ENCODE measurements around the gene POLR2E. TPM values are rescaled to one million over a fixed set of nuclear protein-coding genes. Genes with fewer than 3 reads are reported as not detected.

Gene POLR2E
- total RNA-seq, 1 donor from 2014 or later = 155 TPM

GRCh38 chr19:1109697-1110671 is 14.8 kb upstream of the POLR2E start:
- no peak for DNase-seq
- Histone ChIP-seq H3K27ac (no peak overlapping the region), H3K4me1 (peaks cover 24% of the 10 kb centered on the region), H3K27me3 (no peaks in the 10 kb centered on the region), H3K4me3 (no peak overlapping the region), H3K9me3 (no peaks in the 10 kb centered on the region), H3K36me3 (peaks cover 83% of the 10 kb centered on the region)
- intact Hi-C loops (cut with DNase I) = loop anchor here (5.0 kb wide), 1 partner anchor 82 kb away; no protein-coding TSS in a partner anchor
- ATAC-seq = no peak
- TF ChIP-seq CTCF (IDR thresholded peaks at IDR 0.05) = no peak

GRCh38 chr19:1109032-1109551 is 13.9 kb upstream of the POLR2E start:
- peaks cover 24% of the 10 kb centered on the region for H3K4me1 ChIP-seq
- H3K4me3 ChIP-seq = no peak overlapping the region
- no peak for ATAC-seq
- H3K9me3 ChIP-seq = no peaks in the 10 kb centered on the region
- H3K36me3 ChIP-seq = peaks cover 75% of the 10 kb centered on the region
- no peak for DNase-seq
- intact Hi-C loops (cut with DNase I) = no loop called here
- H3K27ac ChIP-seq = no peak overlapping the region
- no peak for TF ChIP-seq CTCF (IDR thresholded peaks at IDR 0.05)
- no peaks in the 10 kb centered on the region for H3K27me3 ChIP-seq

- H3K27ac ChIP-seq = no peak overlapping the region
- intact Hi-C loops (cut with DNase I) = no loop called here
- ATAC-seq = no peak
- H3K9me3 ChIP-seq = no peaks in the 10 kb centered on the region
- peaks cover 68% of the 10 kb centered on the region for H3K36me3 ChIP-seq
- no peak for TF ChIP-seq CTCF (IDR thresholded peaks at IDR 0.05)
- H3K27me3 ChIP-seq = no peaks in the 10 kb centered on the region
- no peak for DNase-seq
- peaks cover 20% of the 10 kb centered on the region for H3K4me1 ChIP-seq
- H3K4me3 ChIP-seq = no peak overlapping the region
Observed at GRCh38 chr19:1108291-1109031, 13.3 kb upstream of the POLR2E start.

GRCh38 chr19:1107661-1108261 is 12.6 kb upstream of the POLR2E start:
- DNase-seq = no peak
- peaks cover 22% of the 10 kb centered on the region for H3K4me1 ChIP-seq
- H3K27me3 ChIP-seq = no peaks in the 10 kb centered on the region
- H3K9me3 ChIP-seq = no peaks in the 10 kb centered on the region
- H3K4me3 ChIP-seq = no peak overlapping the region
- H3K27ac ChIP-seq = no peak overlapping the region
- H3K36me3 ChIP-seq = peaks cover 63% of the 10 kb centered on the region
- TF ChIP-seq CTCF (IDR thresholded peaks at IDR 0.05) = no peak
- intact Hi-C loops (cut with DNase I) = no loop called here
- no peak for ATAC-seq

GRCh38 chr19:1106841-1107660 is 11.9 kb upstream of the POLR2E start:
- ATAC-seq = no peak
- no peaks in the 10 kb centered on the region for H3K9me3 ChIP-seq
- H3K4me1 ChIP-seq = peaks cover 29% of the 10 kb centered on the region
- no peak overlapping the region for H3K4me3 ChIP-seq
- no peak for DNase-seq
- peak; percentile 14 for TF ChIP-seq CTCF (IDR thresholded peaks at IDR 0.05)
- intact Hi-C loops (cut with DNase I) = no loop called here
- H3K36me3 ChIP-seq = peaks cover 56% of the 10 kb centered on the region
- H3K27ac ChIP-seq = no peak overlapping the region
- H3K27me3 ChIP-seq = no peaks in the 10 kb centered on the region

All from upper lobe of right lung (tissue), 1 donor.